Prostate gland (tissue), 2 donors: ENCODE data around the gene EPYC. TPM values are rescaled to one million over a fixed set of nuclear protein-coding genes. Genes with fewer than 3 reads are reported as not detected.

Experiments
- DNase-seq: peaks from one replicate; pipeline ENCODE4 v3.0.0-alpha.2; 2019; ENCODE audit warnings: low spot score
- H3K27ac ChIP-seq, 2 donors: fragments of 200-600 bp; sonication (generic); 2 replicates each; pipeline ENCODE4 v1.5.1; 2017 to 2019
- H3K27me3 ChIP-seq: fragments of 200-600 bp; sonication (generic); replicated peaks from 2 replicates; pipeline ENCODE4 v1.5.1; 2019; ENCODE audit not compliant: insufficient read depth
- H3K36me3 ChIP-seq, 2 donors: fragments of 200-600 bp; sonication (generic); 1 replicate in 1 of 2; 2 replicates in 1 of 2; pipeline versions ENCODE4 v1.5.1 to v1.8.1; 2017 to 2019
- H3K4me1 ChIP-seq: fragments of 200-600 bp; sonication (generic); replicated peaks from 2 replicates; pipeline ENCODE4 v1.5.1; 2019
- H3K4me3 ChIP-seq, 2 donors: fragments of 200-600 bp; sonication (generic); 2 replicates each; pipeline ENCODE4 v1.5.1; 2017 to 2019
- H3K9me3 ChIP-seq: fragments of 200-600 bp; sonication (generic); 2 replicates; pipeline ENCODE4 v1.5.1; 2017
- POLR2A ChIP-seq: fragments of 450-650 bp; IDR thresholded peaks from one replicate; pipeline ENCODE4 v1.6.1; 2016; ENCODE audit warnings: antibody characterized with exemption, mild to moderate bottlenecking
- POLR2AphosphoS5 ChIP-seq: sonication (generic); formaldehyde crosslinking; IDR thresholded peaks from one replicate; pipeline ENCODE4 v1.6.1; 2017; ENCODE audit warnings: antibody characterized with exemption
- WGBS: methylation state at CpG from one replicate; pipeline ENCODE4 v1.1.5; 2018; 5-methylcytosine and 5-hydroxymethylcytosine counted together
- intact Hi-C: fragments of 100-400 bp; cut with DNase I; formaldehyde crosslinking; loops from one replicate; pipeline ENCODE4 v1.14.2; 2022
- total RNA-seq, 2 donors: library from RNA; depleted of rRNA; stranded (reverse); fragments of >200 nt; gene quantifications; one replicate each; pipeline ENCODE4 v1.1.0, GENCODE V29; 2016
- TF ChIP-seq, protein P1 (sequence below), 4 experiments: fragments of 200-600 bp in 2 of 4; fragments of 450-650 bp in 2 of 4; sonication (generic) in 2 of 4; IDR thresholded peaks; 1 replicate in 3 of 4; 2 replicates in 1 of 4; pipeline ENCODE4 v1.5.1; 2016 to 2019; ENCODE audit warnings: antibody characterized with exemption in 4 of 4, mild to moderate bottlenecking in 2 of 4, moderate library complexity in 2 of 4

Gene EPYC
- total RNA-seq, 2 donors from 2014 or later, result not detected

DNA sequence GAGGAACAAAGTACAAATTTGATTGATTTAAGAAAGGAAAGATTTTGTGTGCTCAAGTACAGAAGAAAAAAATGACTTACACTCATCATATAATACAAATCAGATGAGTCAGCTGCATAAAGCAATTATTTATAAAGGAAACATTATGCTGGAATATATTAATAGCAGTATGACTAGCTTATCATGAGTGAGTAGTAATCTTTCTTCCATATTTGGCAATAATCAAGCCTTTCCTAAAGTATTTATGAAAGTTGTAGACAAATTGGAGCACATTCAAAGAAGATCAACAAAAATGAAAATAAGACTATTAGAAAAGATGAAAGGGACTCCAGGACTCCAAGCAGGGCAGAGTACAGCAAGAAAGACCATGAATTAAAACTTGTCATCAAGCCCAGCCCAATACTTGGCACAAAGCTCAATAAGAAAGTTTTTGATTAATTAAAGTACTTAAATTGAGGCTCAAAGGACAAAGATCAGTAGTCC is 82.6 kb downstream of the EPYC start:
- DNase-seq, result no peak

DNA sequence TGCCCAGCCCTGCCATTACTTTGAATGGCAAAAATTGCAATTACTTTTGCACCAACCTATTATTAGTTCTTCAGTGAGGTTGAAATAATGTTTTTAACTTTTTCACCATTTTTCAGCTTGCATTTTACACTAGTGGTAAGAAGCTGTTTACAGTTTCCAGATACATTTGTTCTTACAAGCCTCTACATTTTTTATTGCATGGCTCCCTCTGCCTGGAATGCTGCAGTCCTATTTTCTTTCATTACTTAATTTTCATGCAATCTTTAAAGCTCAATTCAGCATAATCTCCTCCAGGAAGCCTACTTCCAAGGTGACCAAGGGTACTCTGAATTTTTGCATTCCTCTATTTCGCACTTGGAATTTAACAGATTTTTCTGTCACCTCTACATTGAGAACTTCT is 83.2 kb downstream of the EPYC start:
- no peak for DNase-seq
- intact Hi-C loops, result no loop called here
- Histone ChIP-seq H3K4me3 (no peak overlapping the region), H3K27me3 (no peaks in the 10 kb centered on the region), H3K9me3 (no peaks in the 10 kb centered on the region), H3K36me3 (no peaks in the 10 kb centered on the region), H3K27ac (no peak overlapping the region), H3K4me1 (no peaks in the 10 kb centered on the region)
- WGBS, result 86% methylated on average over 1 of the region's 1 CpG
- TF ChIP-seq POLR2A (no peak), POLR2AphosphoS5 (no peak)
- TF ChIP-seq, protein P1, sequence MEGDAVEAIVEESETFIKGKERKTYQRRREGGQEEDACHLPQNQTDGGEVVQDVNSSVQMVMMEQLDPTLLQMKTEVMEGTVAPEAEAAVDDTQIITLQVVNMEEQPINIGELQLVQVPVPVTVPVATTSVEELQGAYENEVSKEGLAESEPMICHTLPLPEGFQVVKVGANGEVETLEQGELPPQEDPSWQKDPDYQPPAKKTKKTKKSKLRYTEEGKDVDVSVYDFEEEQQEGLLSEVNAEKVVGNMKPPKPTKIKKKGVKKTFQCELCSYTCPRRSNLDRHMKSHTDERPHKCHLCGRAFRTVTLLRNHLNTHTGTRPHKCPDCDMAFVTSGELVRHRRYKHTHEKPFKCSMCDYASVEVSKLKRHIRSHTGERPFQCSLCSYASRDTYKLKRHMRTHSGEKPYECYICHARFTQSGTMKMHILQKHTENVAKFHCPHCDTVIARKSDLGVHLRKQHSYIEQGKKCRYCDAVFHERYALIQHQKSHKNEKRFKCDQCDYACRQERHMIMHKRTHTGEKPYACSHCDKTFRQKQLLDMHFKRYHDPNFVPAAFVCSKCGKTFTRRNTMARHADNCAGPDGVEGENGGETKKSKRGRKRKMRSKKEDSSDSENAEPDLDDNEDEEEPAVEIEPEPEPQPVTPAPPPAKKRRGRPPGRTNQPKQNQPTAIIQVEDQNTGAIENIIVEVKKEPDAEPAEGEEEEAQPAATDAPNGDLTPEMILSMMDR (IDR thresholded peaks at IDR 0.05), result no peak

More for the DNA sequence above, 82.6 kb downstream of the EPYC start:
- H3K4me1 ChIP-seq, result no peaks in the 10 kb centered on the region
- intact Hi-C loops, result no loop called here
- H3K4me3 ChIP-seq, result no peak overlapping the region
- H3K27ac ChIP-seq, result no peak overlapping the region
- H3K36me3 ChIP-seq, result no peaks in the 10 kb centered on the region
- H3K27me3 ChIP-seq, result no peaks in the 10 kb centered on the region
- TF ChIP-seq, protein P1 (IDR thresholded peaks at IDR 0.05), result no peak
- TF ChIP-seq POLR2A, result no peak
- no peak for TF ChIP-seq POLR2AphosphoS5
- H3K9me3 ChIP-seq, result no peaks in the 10 kb centered on the region

DNA sequence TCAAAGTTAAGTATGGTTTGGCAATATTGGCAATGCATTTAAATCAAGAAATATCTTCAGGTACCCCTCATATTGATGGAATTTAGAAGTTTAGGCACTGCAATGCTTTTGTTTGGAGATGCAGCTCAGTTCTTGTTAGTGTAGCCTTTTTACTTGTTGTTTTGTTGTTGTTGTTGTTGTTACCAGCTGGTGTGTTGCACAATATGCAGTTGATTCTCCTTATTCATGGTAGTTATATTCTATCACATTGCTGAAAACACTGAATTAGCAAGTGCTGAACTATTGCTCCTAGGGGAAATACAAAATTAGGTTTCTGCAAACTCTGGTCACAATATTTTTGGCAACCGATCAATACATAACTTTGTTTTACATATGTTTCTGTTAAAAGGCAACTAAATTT is 84.5 kb downstream of the EPYC start:
- Histone ChIP-seq H3K27me3 (no peaks in the 10 kb centered on the region), H3K4me1 (no peaks in the 10 kb centered on the region), H3K4me3 (no peak overlapping the region), H3K27ac (no peak overlapping the region), H3K9me3 (no peaks in the 10 kb centered on the region), H3K36me3 (no peaks in the 10 kb centered on the region)
- intact Hi-C loops, result no loop called here
- DNase-seq, result no peak
- TF ChIP-seq POLR2AphosphoS5 (no peak), POLR2A (no peak)
- TF ChIP-seq, protein P1 (IDR thresholded peaks at IDR 0.05), result no peak
- WGBS, result 95% methylated on average over 1 of the region's 1 CpG

DNA sequence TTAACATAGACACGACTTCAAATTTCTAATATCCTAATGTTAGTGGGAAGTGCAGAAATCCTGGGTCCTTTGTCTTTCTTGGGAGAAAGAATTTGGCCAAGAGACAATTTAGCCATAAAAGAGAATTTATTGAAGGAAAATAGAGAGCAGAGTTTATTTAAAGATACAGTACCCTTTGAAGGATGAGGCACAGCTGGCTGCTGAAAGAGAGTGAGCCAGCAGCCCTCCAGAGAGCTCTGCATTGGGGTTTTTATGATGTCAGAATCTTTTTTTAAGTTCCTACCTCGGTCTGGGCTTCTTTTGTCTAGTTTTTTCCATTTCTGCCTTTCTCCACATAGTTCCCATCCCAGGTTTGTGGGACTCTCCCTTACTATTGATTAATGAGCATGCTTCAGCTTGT is 87.3 kb downstream of the EPYC start:
- H3K27ac ChIP-seq, result no peak overlapping the region
- TF ChIP-seq, protein P1 (IDR thresholded peaks at IDR 0.05), result no peak
- TF ChIP-seq POLR2A (no peak), POLR2AphosphoS5 (no peak)
- no peaks in the 10 kb centered on the region for H3K9me3 ChIP-seq
- H3K4me1 ChIP-seq, result no peaks in the 10 kb centered on the region
- intact Hi-C loops, result loop anchor here (10.0 kb wide), 1 partner anchor 1373 kb away; no protein-coding TSS in a partner anchor
- H3K4me3 ChIP-seq, result no peak overlapping the region
- no peaks in the 10 kb centered on the region for H3K36me3 ChIP-seq
- DNase-seq, result no peak
- no peaks in the 10 kb centered on the region for H3K27me3 ChIP-seq
- 15% methylated on average over 2 of the region's 2 CpGs for WGBS

DNA sequence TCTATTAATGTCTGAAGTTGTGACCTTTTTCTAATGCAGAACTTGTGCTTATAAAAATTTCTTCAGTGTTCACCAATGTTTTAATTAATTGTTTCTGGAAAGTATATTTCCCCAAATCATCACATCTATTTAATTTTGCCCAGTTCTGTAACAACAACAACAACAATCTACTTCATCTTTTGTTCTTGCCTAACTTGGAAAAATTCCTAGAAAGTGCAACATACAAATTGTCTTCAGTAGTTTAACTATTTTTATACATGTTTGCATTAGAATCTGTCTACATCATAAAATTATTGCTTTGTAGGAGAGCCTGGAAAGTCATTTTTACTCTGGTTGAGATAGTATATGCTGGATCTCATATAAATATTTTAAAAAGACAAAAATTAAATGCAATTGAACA is 88.3 kb downstream of the EPYC start:
- Histone ChIP-seq H3K4me3 (no peak overlapping the region), H3K27ac (no peak overlapping the region), H3K36me3 (no peaks in the 10 kb centered on the region), H3K9me3 (no peaks in the 10 kb centered on the region), H3K27me3 (no peaks in the 10 kb centered on the region), H3K4me1 (no peaks in the 10 kb centered on the region)
- no peak for DNase-seq
- TF ChIP-seq POLR2A (no peak), POLR2AphosphoS5 (no peak)
- TF ChIP-seq, protein P1 (IDR thresholded peaks at IDR 0.05), result no peak
- intact Hi-C loops, result loop anchor here (10.0 kb wide), 1 partner anchor 1372 kb away; no protein-coding TSS in a partner anchor
